CD4-positive, alpha-beta T cell treated with Interleukin-15 for 1 hour (primary cell): Measurements from ENCODE around the gene SERINC5.
"Not testable (repeated sequence)": the region's sequence is repeated elsewhere in the genome, so short reads cannot be mapped to it uniquely, and the experiment has no call there.

Experiments
- DNase-seq: peaks from one replicate; pipeline ENCODE4 v3.0.0-alpha.2; 2020

SERINC5 gene

GRCh38 chr5:80255811-80256712 is at the start of gene SERINC5:
Gene SERINC5, minus strand, starts transcription at chr5:80256048. Its CDS starts 126 bp downstream, at chr5:80255922.
- peak; percentile 87 for DNase-seq

GRCh38 chr5:80302636-80303035 is 46.8 kb upstream of the SERINC5 start:
- no peak for DNase-seq

GRCh38 chr5:80301342-80301741 is 45.5 kb upstream of the SERINC5 start:
- DNase-seq: not testable (repeated sequence)

GRCh38 chr5:80300796-80301195 is 44.9 kb upstream of the SERINC5 start:
- DNase-seq: not testable (repeated sequence)

GRCh38 chr5:80300125-80300524 is 44.3 kb upstream of the SERINC5 start:
- DNase-seq: no peak

GRCh38 chr5:80299601-80300000 is 43.8 kb upstream of the SERINC5 start:
- DNase-seq: no peak

- no peak for DNase-seq
Observed at GRCh38 chr5:80296121-80296520, 40.3 kb upstream of the SERINC5 start.

GRCh38 chr5:80291761-80292160 is 35.9 kb upstream of the SERINC5 start:
- no peak for DNase-seq

- no peak for DNase-seq
Observed at GRCh38 chr5:80289320-80289719, 33.5 kb upstream of the SERINC5 start.

- no peak for DNase-seq
Observed at GRCh38 chr5:80288177-80288576, 32.3 kb upstream of the SERINC5 start.

- peak; percentile 18 for DNase-seq
Observed at GRCh38 chr5:80284720-80285119, 28.9 kb upstream of the SERINC5 start.

- DNase-seq: no peak
Observed at GRCh38 chr5:80283360-80283759, 27.5 kb upstream of the SERINC5 start.

GRCh38 chr5:80282054-80282453 is 26.2 kb upstream of the SERINC5 start:
- no peak for DNase-seq

GRCh38 chr5:80277191-80277590 is 21.3 kb upstream of the SERINC5 start:
- DNase-seq: no peak

- DNase-seq: no peak
Observed at GRCh38 chr5:80276186-80276585, 20.3 kb upstream of the SERINC5 start.

- DNase-seq: no peak
Observed at GRCh38 chr5:80275347-80275746, 19.5 kb upstream of the SERINC5 start.

GRCh38 chr5:80270543-80270942 is 14.7 kb upstream of the SERINC5 start:
- not testable (repeated sequence) for DNase-seq

GRCh38 chr5:80269991-80270438 is 14.2 kb upstream of the SERINC5 start:
- DNase-seq: peak; percentile 56

- no peak for DNase-seq
Observed at GRCh38 chr5:80268916-80269315, 13.1 kb upstream of the SERINC5 start.

GRCh38 chr5:80266566-80266965 is 10.7 kb upstream of the SERINC5 start:
- no peak for DNase-seq

- DNase-seq: no peak
Observed at GRCh38 chr5:80260461-80260860, 4.6 kb upstream of the SERINC5 start.

- no peak for DNase-seq
Observed at GRCh38 chr5:80259511-80260203, 3.8 kb upstream of the SERINC5 start.

GRCh38 chr5:80255431-80255810 is 427 bp downstream of the SERINC5 start:
- DNase-seq: no peak
